HG02759 (cell line): ENCODE results near the gene RABIF.
"Not testable (repeated sequence)": the region's sequence is repeated elsewhere in the genome, so short reads cannot be mapped to it uniquely, and the experiment has no call there.

ENCODE experiments used
- ATAC-seq: cut with Tn5 transposase; IDR thresholded peaks from one replicate; pipeline ENCODE4 v1.9.1; 2021; ENCODE audit warnings: mild to moderate bottlenecking, moderate library complexity; ENCODE audit not compliant: unreplicated experiment

Gene RABIF

GRCh38 chr1:202888531-202889360 lies at the start of gene RABIF:
Gene RABIF, minus strand, starts transcription at chr1:202889149. Its CDS starts 51 bp downstream, at chr1:202889098.
- ATAC-seq, result peak; percentile 93

GRCh38 chr1:202938287-202938925 lies 49.5 kb upstream of the RABIF start:
- ATAC-seq, result no peak

GRCh38 chr1:202936409-202936808 lies 47.5 kb upstream of the RABIF start:
- not testable (repeated sequence) for ATAC-seq

- ATAC-seq, result no peak
Measured at GRCh38 chr1:202935844-202936243, 46.9 kb upstream of the RABIF start.

GRCh38 chr1:202934755-202935154 lies 45.8 kb upstream of the RABIF start:
- ATAC-seq, result no peak

GRCh38 chr1:202932476-202932875 lies 43.5 kb upstream of the RABIF start:
- ATAC-seq, result no peak

- peak; percentile 94 for ATAC-seq
Measured at GRCh38 chr1:202926581-202927491, 37.9 kb upstream of the RABIF start, which contains the start of gene KLHL12. Gene KLHL12, minus strand, starts transcription at chr1:202927234. Its CDS starts 2,072 bp downstream, at chr1:202925162.

- ATAC-seq, result no peak
Measured at GRCh38 chr1:202923533-202923932, 34.6 kb upstream of the RABIF start.

GRCh38 chr1:202919615-202920014 lies 30.7 kb upstream of the RABIF start:
- no peak for ATAC-seq

- no peak for ATAC-seq
Measured at GRCh38 chr1:202915146-202915545, 26.2 kb upstream of the RABIF start.

- ATAC-seq, result not testable (repeated sequence)
Measured at GRCh38 chr1:202912476-202912875, 23.5 kb upstream of the RABIF start.

GRCh38 chr1:202909494-202909893 lies 20.5 kb upstream of the RABIF start:
- ATAC-seq, result no peak

- ATAC-seq, result no peak
Measured at GRCh38 chr1:202908998-202909397, 20.0 kb upstream of the RABIF start.

GRCh38 chr1:202905331-202905730 lies 16.4 kb upstream of the RABIF start:
- no peak for ATAC-seq

GRCh38 chr1:202903808-202904207 lies 14.9 kb upstream of the RABIF start:
- ATAC-seq, result not testable (repeated sequence)

- ATAC-seq, result no peak
Measured at GRCh38 chr1:202901555-202901954, 12.6 kb upstream of the RABIF start.

GRCh38 chr1:202892501-202892900 lies 3.6 kb upstream of the RABIF start:
- no peak for ATAC-seq

GRCh38 chr1:202890392-202890791 lies 1.4 kb upstream of the RABIF start:
- no peak for ATAC-seq

- ATAC-seq, result no peak
Measured at GRCh38 chr1:202888221-202888530, 773 bp downstream of the RABIF start.

GRCh38 chr1:202880961-202881460 lies 7.9 kb downstream of the RABIF start:
- ATAC-seq, result no peak

- ATAC-seq, result no peak
Measured at GRCh38 chr1:202880062-202880461, 8.9 kb downstream of the RABIF start.
